Gastrocnemius medialis (tissue), 4 donors: ENCODE results near the gene KRTAP5-4.
"Not testable (repeated sequence)": the region's sequence is repeated elsewhere in the genome, so short reads cannot be mapped to it uniquely, and the experiment has no call there.

Source experiments
- POLR2A ChIP-seq, 2 donors: fragments of 450-650 bp; IDR thresholded peaks; one replicate each; pipeline ENCODE4 v1.6.1; 2017; ENCODE audit warnings: antibody characterized with exemption in 2 of 2, mild to moderate bottlenecking in 2 of 2, moderate library complexity in 2 of 2
- TF ChIP-seq, protein P1 (sequence below), 5 experiments: fragments of 450-650 bp in 3 of 5; fragments of 200-600 bp in 2 of 5; sonication (generic) in 2 of 5; IDR thresholded peaks in 4 of 5; conservative IDR thresholded peaks in 1 of 5; 1 replicate in 4 of 5; 2 replicates in 1 of 5; pipeline ENCODE4 v1.5.1; 2016 to 2019; ENCODE audit warnings: antibody characterized with exemption in 5 of 5, mild to moderate bottlenecking in 3 of 5, moderate library complexity in 3 of 5

DNA sequence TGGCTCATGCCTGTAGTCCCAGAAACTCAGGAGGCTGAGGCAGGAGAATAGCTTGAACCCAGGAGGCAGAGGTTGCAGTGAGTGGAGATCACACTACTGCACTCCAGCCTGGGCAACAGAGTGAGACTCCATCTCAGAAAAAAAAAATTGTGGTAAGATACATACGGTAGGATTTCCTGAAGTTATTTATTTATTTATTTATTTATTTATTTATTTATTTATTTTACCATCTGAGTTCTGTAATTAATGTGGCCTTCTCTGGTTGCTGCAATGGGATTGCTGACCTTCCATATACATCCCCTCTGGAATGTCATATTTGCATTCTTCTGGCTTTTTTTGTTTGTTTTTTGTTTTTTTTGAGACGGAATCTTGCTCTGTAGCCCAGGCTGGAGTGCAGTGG, 39.0 kb downstream of the KRTAP5-4 start:
- TF ChIP-seq, protein P1, sequence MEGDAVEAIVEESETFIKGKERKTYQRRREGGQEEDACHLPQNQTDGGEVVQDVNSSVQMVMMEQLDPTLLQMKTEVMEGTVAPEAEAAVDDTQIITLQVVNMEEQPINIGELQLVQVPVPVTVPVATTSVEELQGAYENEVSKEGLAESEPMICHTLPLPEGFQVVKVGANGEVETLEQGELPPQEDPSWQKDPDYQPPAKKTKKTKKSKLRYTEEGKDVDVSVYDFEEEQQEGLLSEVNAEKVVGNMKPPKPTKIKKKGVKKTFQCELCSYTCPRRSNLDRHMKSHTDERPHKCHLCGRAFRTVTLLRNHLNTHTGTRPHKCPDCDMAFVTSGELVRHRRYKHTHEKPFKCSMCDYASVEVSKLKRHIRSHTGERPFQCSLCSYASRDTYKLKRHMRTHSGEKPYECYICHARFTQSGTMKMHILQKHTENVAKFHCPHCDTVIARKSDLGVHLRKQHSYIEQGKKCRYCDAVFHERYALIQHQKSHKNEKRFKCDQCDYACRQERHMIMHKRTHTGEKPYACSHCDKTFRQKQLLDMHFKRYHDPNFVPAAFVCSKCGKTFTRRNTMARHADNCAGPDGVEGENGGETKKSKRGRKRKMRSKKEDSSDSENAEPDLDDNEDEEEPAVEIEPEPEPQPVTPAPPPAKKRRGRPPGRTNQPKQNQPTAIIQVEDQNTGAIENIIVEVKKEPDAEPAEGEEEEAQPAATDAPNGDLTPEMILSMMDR (IDR thresholded peaks at IDR 0.05 in 4 of 5, conservative IDR thresholded peaks at IDR 0.05 in 1 of 5), result not testable (repeated sequence)
- TF ChIP-seq POLR2A (IDR thresholded peaks at IDR 0.05), result not testable (repeated sequence)
